HG03064 (cell line): ENCODE data around the gene DCBLD1.
"Not testable (repeated sequence)": the region's sequence is repeated elsewhere in the genome, so short reads cannot be mapped to it uniquely, and the experiment has no call there.

Source experiments
- ATAC-seq: cut with Tn5 transposase; IDR thresholded peaks from one replicate; pipeline ENCODE4 v1.9.1; 2021; ENCODE audit warnings: low read depth; ENCODE audit not compliant: unreplicated experiment

Gene DCBLD1

GRCh38 chr6:117496383-117496990 lies 14.0 kb downstream of the DCBLD1 start:
- ATAC-seq, result no peak

GRCh38 chr6:117497237-117497636 lies 14.8 kb downstream of the DCBLD1 start:
- ATAC-seq, result no peak

- ATAC-seq, result no peak
These were observed 15.7 kb downstream of the DCBLD1 start for GRCh38 chr6:117498159-117498558.

GRCh38 chr6:117501722-117502121 lies 19.2 kb downstream of the DCBLD1 start:
- no peak for ATAC-seq

GRCh38 chr6:117502580-117502979 lies 20.1 kb downstream of the DCBLD1 start:
- ATAC-seq, result no peak

GRCh38 chr6:117503211-117503610 lies 20.7 kb downstream of the DCBLD1 start:
- no peak for ATAC-seq

GRCh38 chr6:117504478-117505144 lies 22.1 kb downstream of the DCBLD1 start:
- ATAC-seq, result no peak

DNA sequence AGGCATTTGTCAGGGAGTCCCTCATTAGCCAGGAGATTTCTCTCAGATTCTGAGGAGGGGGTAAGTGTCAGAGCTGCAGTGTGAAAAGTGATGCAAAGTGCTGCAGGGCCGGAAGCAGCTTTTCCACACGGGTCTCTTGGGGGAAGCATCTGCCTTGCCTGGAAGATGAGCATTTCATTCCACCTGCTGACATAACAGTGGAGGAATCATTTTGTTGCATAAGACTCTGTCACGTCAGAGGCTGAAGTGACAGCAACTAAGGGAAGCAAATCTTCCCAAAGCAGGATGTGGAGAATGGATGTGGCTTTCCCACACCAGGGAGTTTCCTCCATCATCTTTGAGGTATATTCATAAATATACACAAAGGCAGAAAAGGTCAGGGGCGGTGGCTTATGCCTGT lies 22.8 kb downstream of the DCBLD1 start:
- ATAC-seq, result no peak

DNA sequence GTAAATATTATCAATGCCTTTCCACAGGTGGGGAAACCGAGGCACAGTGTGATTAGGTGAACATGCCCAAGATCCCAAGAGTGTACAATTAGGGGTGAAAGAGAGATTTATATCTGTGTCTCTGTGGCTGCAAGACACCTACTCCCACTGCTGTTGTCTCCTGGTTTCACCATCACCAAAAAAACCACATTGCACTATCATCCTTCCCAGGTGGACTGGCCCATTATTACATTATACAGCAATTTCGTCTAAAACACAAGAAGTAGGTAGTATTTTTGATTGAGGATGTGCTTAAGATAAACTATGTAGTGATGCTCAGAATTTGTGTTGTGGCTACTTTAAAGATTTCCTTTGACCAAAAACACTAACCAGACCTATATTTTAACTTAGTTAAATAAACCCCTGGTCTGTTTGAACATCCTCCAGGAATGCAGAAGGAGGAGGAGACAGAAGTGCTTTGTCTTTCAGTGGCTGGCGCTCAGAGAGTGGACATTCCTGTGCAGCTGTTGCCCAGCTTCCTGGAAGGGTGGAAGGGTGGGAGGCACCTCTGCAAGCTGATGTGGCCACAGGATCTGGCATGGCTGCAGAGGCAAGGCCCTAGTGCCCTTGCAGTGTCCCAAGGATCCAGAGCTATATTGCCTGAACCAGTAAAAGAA lies 23.8 kb downstream of the DCBLD1 start:
- ATAC-seq, result no peak

- no peak for ATAC-seq
These were observed 24.4 kb downstream of the DCBLD1 start for GRCh38 chr6:117506907-117507306.

DNA sequence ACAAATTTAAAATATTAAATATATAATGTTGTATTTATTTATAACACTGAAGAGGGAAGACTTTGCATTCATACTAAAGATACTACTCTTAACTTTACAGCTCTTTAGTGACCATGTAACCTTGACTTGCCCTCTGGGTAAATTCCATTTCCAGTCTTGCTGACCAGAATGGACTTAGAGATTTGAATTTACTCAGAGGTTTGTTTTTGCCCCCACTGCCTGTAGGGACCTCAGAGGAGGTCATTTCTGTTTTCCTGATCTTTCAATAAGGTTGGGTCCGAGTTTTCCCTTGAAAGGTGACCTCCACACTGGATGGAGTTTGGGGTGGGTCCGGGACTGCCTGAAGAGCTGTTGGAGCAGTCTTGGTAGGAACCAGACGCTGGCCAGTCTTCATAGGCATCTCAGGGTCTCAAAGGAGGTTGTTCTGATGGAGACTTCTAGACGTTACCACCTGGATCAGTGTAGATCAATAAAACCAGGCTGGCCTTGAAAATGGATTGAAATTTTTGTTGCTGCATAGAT lies 26.0 kb downstream of the DCBLD1 start:
- no peak for ATAC-seq

GRCh38 chr6:117509021-117509420 lies 26.5 kb downstream of the DCBLD1 start:
- ATAC-seq, result no peak

DNA sequence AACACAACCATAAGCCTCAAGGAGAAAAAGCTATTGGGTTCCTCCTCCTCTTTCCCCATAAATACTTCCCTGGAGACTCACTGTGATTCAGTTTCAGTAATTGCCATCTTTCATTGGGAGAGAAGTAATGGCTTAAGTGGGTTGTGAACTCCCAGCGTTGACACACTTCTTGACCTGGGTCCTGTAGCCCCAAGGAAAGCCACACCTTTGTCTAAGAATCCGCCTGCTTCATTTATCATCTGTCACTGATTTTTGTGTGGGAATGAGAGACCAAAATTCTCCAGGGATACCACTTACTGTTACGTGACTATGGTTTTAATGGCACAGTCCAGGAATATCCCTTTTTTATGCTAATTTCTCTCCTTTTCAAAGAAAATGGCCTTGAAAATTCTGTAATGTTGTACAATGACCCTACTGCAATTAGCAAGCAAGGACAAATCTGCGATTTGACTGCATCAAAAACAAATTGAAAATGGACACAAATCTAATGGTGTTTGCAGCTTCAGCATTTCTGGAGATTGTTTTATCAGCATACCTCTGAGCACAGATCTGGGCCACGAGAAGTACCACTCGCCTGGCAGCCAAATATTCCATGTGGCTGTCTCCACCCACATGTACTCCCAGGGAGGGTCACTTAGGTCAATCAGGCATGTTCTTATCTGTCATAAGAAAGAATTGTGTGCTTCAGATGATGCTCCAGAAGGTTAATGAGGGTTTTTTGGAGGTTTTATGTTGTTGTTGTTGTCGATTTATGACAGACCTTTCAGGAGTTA lies 29.8 kb downstream of the DCBLD1 start:
- no peak for ATAC-seq

DNA sequence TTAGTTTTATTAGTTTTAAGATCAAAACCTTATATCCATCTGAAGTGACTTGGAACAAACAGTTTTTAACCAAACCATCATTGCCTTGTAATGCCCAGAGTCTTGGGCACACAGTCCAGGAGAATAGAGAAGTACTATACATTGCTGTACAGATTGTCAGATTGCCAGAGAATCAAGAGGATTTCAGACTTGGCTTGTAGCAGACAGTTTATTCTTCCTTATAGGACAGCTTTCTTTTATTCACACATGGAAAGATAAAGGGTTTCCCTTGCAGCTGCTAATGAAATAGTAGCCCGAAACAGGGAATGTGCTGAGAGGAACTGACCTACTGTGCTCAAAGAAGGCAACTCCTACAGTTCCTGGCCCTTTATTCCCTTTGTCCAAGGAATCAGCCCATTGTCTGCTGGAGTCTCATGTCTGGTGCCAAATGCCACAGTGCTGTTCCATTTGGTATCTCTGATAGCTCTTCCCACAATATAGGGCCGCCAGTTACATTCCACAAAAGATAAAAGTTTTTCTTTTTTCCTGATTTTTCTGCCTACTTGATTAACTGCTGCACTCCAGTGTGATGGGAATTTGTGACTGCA lies 30.6 kb downstream of the DCBLD1 start:
- no peak for ATAC-seq

- ATAC-seq, result no peak
These were observed 31.4 kb downstream of the DCBLD1 start for GRCh38 chr6:117513778-117514365.

DNA sequence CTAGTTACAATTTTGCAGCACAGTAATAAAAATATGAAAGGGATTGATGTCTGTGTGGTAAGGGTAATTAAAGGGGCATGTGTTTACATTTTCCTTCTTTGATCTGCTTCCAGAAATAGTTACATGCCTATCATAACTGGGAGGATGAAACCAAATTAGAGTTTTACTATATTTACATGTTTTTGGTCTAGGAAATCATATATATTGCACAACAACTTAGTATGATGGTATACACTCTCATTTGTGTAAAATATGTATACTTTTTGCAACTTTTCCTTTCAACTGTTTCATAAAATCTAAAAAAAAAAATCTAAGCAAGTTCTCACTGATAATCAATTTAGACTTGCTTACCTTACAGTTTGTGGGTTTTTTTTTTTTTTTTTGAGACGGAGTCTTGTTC lies 32.2 kb downstream of the DCBLD1 start:
- no peak for ATAC-seq

DNA sequence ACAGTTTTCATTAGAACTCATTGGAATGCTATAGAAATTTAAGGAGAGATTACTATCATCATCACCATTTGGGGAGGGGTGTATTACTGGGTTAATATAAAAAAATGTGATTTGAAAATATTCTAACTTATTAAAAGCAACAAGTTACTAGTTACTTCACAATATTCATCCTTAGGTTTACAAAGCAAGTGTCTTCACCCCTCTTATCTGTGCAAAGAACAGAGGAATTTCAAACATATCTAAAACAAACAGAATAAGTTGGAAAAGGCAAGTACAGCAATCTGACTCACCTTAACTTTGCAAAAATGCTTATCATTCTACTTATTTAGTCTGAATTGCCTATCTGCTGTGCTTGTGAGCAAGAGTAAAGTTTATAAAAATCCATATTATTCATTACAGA lies 32.9 kb downstream of the DCBLD1 start:
- no peak for ATAC-seq

DNA sequence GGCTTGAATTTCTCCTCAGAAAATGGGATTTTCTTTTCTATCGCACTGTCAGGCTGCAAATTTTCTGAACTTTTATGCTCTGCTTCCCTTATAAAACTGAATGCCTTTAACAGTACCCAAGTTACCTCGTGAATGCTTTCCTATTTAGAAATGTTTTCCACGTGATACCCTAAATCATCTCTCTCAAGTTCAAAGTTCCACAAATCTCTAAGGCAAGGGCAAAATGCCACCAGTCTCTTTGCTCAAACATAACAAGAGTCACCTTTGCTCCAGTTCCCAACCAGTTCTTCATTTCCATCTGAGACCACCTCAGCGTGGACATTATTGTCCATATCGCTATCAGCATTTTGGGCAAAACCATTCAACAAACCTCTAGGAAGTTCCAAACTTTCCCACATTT lies 35.5 kb downstream of the DCBLD1 start:
- not testable (repeated sequence) for ATAC-seq

- ATAC-seq, result no peak
These were observed 36.4 kb downstream of the DCBLD1 start for GRCh38 chr6:117518870-117519269.
